HUES48 (cell line): ENCODE measurements around the gene SLAMF1.
"Not testable (repeated sequence)": the region's sequence is repeated elsewhere in the genome, so short reads cannot be mapped to it uniquely, and the experiment has no call there.

Experiments used
- H3K27ac ChIP-seq: one replicate; pipeline ENCODE4 v1.7.0; 2013; ENCODE audit warnings: low read depth, low read length, inconsistent platforms
- H3K27me3 ChIP-seq: 2 replicates; pipeline ENCODE4 v1.6.1; 2013; ENCODE audit warnings: mild to moderate bottlenecking, low read length; ENCODE audit not compliant: control insufficient read depth, insufficient read depth
- H3K36me3 ChIP-seq: 2 replicates; pipeline ENCODE4 v1.6.1; 2013; ENCODE audit warnings: low read length; ENCODE audit not compliant: control insufficient read depth, insufficient read depth
- H3K4me1 ChIP-seq: 2 replicates; pipeline ENCODE4 v1.6.1; 2013; ENCODE audit warnings: mild to moderate bottlenecking, low read length; ENCODE audit not compliant: control insufficient read depth, insufficient read depth
- H3K4me3 ChIP-seq: 2 replicates; pipeline ENCODE4 v1.5.1; 2013; ENCODE audit warnings: mild to moderate bottlenecking, low read depth, low read length
- H3K9ac ChIP-seq: 2 replicates; pipeline ENCODE4 v1.6.1; 2013; ENCODE audit warnings: mild to moderate bottlenecking, low read depth, low read length, moderate library complexity
- H3K9me3 ChIP-seq: 2 replicates; pipeline ENCODE4 v1.6.1; 2013; ENCODE audit warnings: low read length; ENCODE audit not compliant: control insufficient read depth, insufficient read depth

SLAMF1 gene

DNA sequence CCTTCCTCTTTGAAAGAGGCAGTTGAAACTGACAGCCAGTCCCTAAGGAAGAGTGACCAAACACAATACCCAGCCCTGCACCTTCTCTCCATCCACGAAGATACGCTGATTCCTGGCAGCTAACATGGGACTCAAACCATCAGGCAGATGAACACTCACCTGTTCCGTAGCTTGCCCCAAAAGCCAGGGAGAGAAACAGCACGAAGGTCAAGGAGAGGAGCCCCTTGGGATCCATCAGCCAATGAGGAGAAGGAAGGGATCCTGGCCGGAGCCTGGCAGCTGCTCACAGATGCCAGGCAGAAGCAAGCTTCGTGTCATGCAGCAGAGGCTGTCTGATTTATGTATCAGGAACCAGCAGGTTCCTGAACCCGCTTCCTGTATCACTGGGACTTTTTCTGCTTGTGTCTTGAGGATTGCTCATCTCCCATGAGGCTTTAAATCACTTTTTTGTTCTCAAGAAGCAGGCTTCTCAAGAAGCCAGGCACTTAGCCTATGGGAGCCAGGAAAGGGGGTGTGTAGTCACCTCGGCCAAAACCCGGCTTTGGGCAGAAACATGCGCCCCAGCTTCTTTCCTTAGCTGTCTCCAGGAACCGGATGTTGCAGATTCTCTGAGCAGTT lies at the start of gene SLAMF1:
Gene SLAMF1, minus strand, starts transcription at position 334 of the 618 bp plus-strand sequence. Its CDS starts 99 bp downstream, at position 235.
- Histone ChIP-seq H3K4me3 (no peak within 1 kb of the TSS), H3K9me3 (no peaks in the 10 kb centered on the region), H3K36me3 (no peaks in the 10 kb centered on the region), H3K9ac (no peak within 1 kb of the TSS), H3K4me1 (peaks cover 10% of the 10 kb centered on the region), H3K27me3 (no peaks in the 10 kb centered on the region), H3K27ac (no peak within 1 kb of the TSS)

DNA sequence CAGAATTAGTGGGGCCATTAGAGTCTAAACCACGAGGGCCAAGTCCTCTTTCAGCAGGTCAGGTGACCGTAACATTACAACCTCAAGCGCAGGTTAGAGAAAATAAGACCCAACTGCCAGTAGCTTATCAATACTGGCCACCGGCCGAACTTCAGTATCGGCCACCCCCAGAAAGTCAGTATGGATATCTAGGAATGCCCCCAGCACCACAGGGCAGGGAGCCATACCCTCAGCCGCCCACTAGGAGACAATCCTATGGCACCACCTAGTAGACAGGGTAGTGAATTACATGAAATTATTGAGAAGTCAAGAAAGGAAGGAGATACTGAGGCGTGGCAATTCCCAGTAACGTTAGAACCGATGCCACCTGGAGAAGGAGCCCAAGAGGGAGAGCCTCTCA lies 45.5 kb upstream of the SLAMF1 start:
- H3K27ac ChIP-seq, H3K9me3 ChIP-seq, H3K36me3 ChIP-seq, H3K4me1 ChIP-seq, H3K27me3 ChIP-seq, H3K4me3 ChIP-seq, H3K9ac ChIP-seq: not testable (repeated sequence)

DNA sequence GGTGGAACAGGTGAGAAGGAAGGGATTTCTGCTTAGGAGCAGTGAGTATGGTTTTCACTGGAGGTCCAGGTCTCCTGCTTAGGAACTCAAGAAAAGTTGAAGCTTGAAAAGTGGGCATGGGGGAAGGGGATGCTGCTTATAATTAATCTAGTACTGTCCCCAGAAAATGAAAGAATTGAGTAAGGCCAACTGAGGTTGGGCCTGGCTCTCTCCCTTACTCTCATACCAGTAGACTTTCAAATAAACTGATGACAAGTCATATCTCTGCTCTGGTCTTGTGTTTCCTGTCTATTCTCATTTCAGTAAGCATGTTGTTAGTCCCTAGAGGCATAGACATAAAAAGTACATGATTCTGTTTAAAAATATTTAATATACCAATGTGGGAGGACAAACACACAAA lies 38.4 kb upstream of the SLAMF1 start:
- H3K27ac ChIP-seq: no peak overlapping the region

GRCh38 chr1:160682983-160683865 lies 36.4 kb upstream of the SLAMF1 start:
- no peaks in the 10 kb centered on the region for H3K27me3 ChIP-seq
- H3K36me3 ChIP-seq: no peaks in the 10 kb centered on the region
- H3K4me1 ChIP-seq: 0 out of 2 replicates have a peak, but pooled peaks cover 4% of the 10 kb centered on the region
- H3K4me3 ChIP-seq: no peak overlapping the region
- no peak overlapping the region for H3K27ac ChIP-seq
- no peak overlapping the region for H3K9ac ChIP-seq
- H3K9me3 ChIP-seq: 0 out of 2 replicates have a peak, but pooled peaks cover 3% of the 10 kb centered on the region

More for the DNA sequence above, 38.4 kb upstream of the SLAMF1 start:
- 0 out of 2 replicates have a peak, but pooled peaks cover 4% of the 10 kb centered on the region for H3K4me1 ChIP-seq
- no peak overlapping the region for H3K9ac ChIP-seq
- H3K9me3 ChIP-seq: 0 out of 2 replicates have a peak, but pooled peaks cover 3% of the 10 kb centered on the region
- no peaks in the 10 kb centered on the region for H3K36me3 ChIP-seq
- no peak overlapping the region for H3K4me3 ChIP-seq
- H3K27me3 ChIP-seq: no peaks in the 10 kb centered on the region

DNA sequence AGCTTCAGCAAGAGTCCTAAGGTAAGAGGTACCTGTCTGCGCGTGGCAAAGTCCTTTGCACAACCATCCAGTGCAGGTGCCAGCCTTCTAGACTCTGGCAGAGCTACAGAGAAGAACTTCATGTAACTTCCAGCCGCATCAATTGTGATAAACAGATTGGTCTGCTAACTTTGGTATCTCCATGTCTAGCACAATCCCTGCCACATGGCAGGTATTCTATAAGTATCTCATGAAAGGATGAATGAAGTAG lies 35.0 kb upstream of the SLAMF1 start:
- H3K27ac ChIP-seq: no peak overlapping the region
- no peak overlapping the region for H3K9ac ChIP-seq
- no peak overlapping the region for H3K4me3 ChIP-seq
- no peaks in the 10 kb centered on the region for H3K36me3 ChIP-seq
- no peaks in the 10 kb centered on the region for H3K27me3 ChIP-seq
- H3K9me3 ChIP-seq: 0 out of 2 replicates have a peak, but pooled peaks cover 3% of the 10 kb centered on the region
- H3K4me1 ChIP-seq: 0 out of 2 replicates have a peak, but pooled peaks cover 4% of the 10 kb centered on the region

DNA sequence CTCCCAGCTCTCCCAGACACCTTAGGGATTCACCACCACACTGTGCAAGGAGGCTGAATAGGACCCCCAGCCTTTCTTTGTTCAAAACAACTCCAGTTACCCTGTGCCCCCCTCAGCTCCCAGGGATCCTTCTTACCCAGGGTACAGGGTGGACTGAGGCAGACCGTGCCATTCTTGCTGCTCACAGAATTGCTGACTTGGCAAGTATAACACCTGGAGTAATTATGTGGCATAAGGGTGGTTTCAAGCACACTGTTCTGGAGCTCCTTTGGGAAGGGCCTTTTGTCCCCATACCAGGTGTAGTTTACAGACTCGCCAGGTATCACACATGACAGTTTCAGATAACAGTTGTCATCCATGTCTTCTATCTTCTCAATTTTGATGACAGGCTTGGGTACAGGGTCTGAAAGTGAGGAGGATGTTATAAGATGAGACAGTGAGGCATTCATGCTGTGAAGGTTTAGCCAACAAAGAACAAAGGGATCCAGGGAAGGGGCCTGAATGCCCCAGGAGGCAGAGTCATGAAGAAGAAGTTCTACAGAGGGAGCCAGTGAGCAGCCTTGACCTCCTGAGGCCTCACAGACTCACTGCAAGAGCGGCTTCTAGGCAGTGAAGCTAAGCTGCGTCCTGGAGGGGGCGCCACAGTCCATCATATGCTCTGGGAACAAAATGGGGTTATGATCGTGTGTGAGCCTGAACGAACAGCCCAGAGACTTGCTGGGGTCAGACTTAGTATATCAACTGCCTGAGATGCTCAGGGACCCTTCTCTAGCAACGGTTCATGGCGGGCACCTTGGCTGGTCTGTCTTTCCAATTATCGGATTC lies 34.4 kb upstream of the SLAMF1 start:
- Histone ChIP-seq H3K27ac (no peak overlapping the region), H3K27me3 (no peaks in the 10 kb centered on the region), H3K36me3 (no peaks in the 10 kb centered on the region), H3K4me1 (0 out of 2 replicates have a peak, but pooled peaks cover 4% of the 10 kb centered on the region), H3K9ac (no peak overlapping the region), H3K9me3 (0 out of 2 replicates have a peak, but pooled peaks cover 1% of the 10 kb centered on the region), H3K4me3 (no peak overlapping the region)

GRCh38 chr1:160680399-160680798 lies 33.6 kb upstream of the SLAMF1 start:
- no peak overlapping the region for H3K9ac ChIP-seq
- no peak overlapping the region for H3K27ac ChIP-seq
- H3K36me3 ChIP-seq: no peaks in the 10 kb centered on the region
- H3K4me3 ChIP-seq: no peak overlapping the region
- peaks cover 10% of the 10 kb centered on the region for H3K4me1 ChIP-seq
- no peaks in the 10 kb centered on the region for H3K27me3 ChIP-seq
- H3K9me3 ChIP-seq: no peaks in the 10 kb centered on the region

DNA sequence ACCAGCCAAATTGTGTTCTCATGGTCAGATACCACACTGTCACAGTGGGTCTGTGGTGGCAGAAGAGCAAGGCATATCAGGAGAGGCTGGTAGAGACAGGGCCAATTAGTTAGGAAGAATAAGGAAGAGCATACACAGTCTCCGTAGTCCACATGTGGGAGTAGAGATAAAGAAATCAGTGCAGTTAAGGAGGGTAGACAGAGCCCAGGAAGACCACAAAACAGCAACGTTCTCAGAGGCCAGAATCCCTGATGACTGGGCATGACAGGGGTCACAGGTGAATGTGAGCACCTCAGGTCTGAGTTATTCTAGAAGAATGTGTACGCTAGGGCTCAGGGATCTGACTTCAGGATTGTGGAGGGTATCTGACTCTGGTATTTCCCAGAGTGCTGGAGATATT lies 33.0 kb upstream of the SLAMF1 start:
- Histone ChIP-seq H3K4me3 (no peak overlapping the region), H3K9me3 (no peaks in the 10 kb centered on the region), H3K27me3 (no peaks in the 10 kb centered on the region), H3K9ac (no peak overlapping the region), H3K27ac (no peak overlapping the region), H3K4me1 (peaks cover 14% of the 10 kb centered on the region), H3K36me3 (no peaks in the 10 kb centered on the region)

DNA sequence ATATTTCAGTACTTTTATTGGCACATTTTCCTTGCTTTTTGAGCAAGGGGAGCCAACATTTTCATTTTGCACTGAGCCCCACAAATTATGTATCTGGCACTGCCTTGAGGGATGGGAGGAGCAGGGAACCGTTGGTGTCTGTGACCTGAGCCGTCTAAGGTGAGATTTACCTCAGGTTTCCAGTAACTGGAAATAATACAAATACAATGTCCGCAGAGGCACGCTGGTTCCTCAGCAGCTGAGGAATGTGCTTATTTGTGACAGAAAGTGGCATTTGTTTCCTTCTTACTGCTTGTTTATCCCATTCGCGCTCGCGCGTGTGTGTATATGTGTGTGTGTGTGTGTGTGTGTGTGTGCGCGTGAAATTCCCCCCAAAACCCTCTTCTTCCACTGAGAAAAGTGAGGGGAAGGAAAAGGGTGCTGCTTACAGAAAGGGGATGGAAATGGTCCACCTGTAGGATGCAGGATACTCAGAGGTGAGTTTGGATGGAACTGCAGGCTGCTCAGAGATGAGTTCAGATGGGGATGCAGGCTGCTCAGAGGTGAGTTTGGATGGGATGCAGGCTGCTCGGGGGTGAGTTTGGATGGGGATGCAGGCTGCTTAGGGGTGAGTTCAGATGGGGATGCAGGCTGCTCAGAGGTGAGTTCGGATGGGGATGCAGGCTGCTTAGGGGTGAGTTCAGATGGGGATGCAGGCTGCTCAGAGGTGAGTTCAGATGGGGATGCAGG lies 30.2 kb upstream of the SLAMF1 start:
- Histone ChIP-seq H3K9ac (no peak overlapping the region), H3K4me3 (no peak overlapping the region), H3K4me1 (peaks cover 43% of the 10 kb centered on the region), H3K27ac (no peak overlapping the region), H3K27me3 (no peaks in the 10 kb centered on the region), H3K36me3 (no peaks in the 10 kb centered on the region), H3K9me3 (no peaks in the 10 kb centered on the region)

DNA sequence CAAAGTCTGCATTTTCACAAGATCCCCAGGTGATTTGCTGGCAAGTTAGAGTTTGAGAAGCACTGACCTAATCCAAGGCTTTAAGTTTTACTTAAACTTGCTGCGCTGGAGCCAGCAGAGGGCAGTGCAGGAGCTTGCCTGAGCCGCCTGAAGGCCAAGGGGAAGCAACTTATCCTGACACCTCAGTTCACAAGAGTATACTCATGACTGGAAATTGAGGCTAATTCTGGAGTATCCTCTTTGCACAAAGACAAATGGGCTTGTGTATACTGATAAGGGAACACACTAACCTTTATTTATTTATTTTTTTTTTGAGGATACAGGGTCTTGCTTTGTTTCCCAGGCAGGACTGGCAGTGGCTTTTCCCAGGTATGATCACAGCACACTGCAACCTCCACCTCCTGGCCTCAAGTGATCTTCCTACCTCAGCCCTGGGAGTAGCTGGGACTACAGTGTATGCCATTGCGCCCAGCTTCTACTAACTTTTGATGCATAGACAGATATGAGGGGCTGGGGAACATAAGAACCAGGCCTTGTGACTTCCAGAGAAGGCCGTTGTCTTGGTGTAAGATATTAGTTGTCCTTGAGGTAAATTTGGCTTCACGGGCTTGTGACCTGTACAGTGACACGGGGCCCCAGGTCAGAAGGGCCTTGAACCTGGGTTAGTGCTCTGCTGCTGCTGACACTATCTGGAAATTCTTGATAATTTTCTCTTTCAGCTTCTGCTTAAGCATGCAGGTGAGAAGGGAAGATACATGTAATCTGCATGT lies 29.0 kb upstream of the SLAMF1 start:
- H3K36me3 ChIP-seq: no peaks in the 10 kb centered on the region
- no peak overlapping the region for H3K9ac ChIP-seq
- no peaks in the 10 kb centered on the region for H3K27me3 ChIP-seq
- no peaks in the 10 kb centered on the region for H3K9me3 ChIP-seq
- H3K27ac ChIP-seq: peak overlapping the region; percentile 70
- H3K4me1 ChIP-seq: peaks cover 51% of the 10 kb centered on the region
- H3K4me3 ChIP-seq: no peak overlapping the region
